Liver (tissue), 3 donors: Measurements from ENCODE around the gene RICTOR.

Source experiments
- CTCF ChIP-seq: fragments of 150-350 bp; IDR thresholded peaks from 2 replicates; pipeline ENCODE4 v1.5.1; 2017; ENCODE audit warnings: improper control_type of control experiment, low read depth, low read length; ENCODE audit not compliant: missing input control
- GABPA ChIP-seq, 2 donors: IDR thresholded peaks in 1 of 2; conservative IDR thresholded peaks in 1 of 2; 2 replicates each; pipeline ENCODE4 v1.6.1; 2016; ENCODE audit warnings: antibody characterized with exemption in 2 of 2, mild to moderate bottlenecking in 1 of 2, moderate library complexity in 1 of 2
- JUND ChIP-seq, 2 donors: IDR thresholded peaks; 2 replicates each; pipeline ENCODE4 v1.6.1; 2016; ENCODE audit warnings: antibody characterized with exemption in 2 of 2
- RAD21 ChIP-seq, 2 donors: IDR thresholded peaks; 2 replicates each; pipeline ENCODE4 v1.6.1; 2016; ENCODE audit warnings: antibody characterized with exemption in 2 of 2, mild to moderate bottlenecking in 2 of 2
- REST ChIP-seq: IDR thresholded peaks from 2 replicates; pipeline ENCODE4 v1.6.1; 2016; ENCODE audit warnings: antibody characterized with exemption, mild to moderate bottlenecking
- RXRA ChIP-seq, 2 donors: IDR thresholded peaks; 2 replicates each; pipeline ENCODE4 v1.6.1; 2017 to 2018; ENCODE audit warnings: antibody characterized with exemption in 2 of 2, mild to moderate bottlenecking in 1 of 2
- YY1 ChIP-seq: IDR thresholded peaks from 2 replicates; pipeline ENCODE4 v1.6.1; 2016; ENCODE audit warnings: antibody characterized with exemption, mild to moderate bottlenecking
- TF ChIP-seq, protein P1 (sequence below): IDR thresholded peaks from 2 replicates; pipeline ENCODE4 v1.6.1; 2016; ENCODE audit warnings: antibody characterized with exemption
- donor health status: healthy.
- donor health status: healthy.

GRCh38 chr5:39005566-39006232 lies 68.5 kb downstream of the RICTOR start:
- TF ChIP-seq CTCF (peak; percentile 36), GABPA (IDR thresholded peaks at IDR 0.05 in 1 of 2, conservative IDR thresholded peaks at IDR 0.05 in 1 of 2) (no peak), YY1 (no peak), RXRA (IDR thresholded peaks at IDR 0.05) (no peak), JUND (IDR thresholded peaks at IDR 0.05) (no peak), REST (no peak), RAD21 (IDR thresholded peaks at IDR 0.05) (peak; percentile 82 to 85)
- TF ChIP-seq, protein P1, sequence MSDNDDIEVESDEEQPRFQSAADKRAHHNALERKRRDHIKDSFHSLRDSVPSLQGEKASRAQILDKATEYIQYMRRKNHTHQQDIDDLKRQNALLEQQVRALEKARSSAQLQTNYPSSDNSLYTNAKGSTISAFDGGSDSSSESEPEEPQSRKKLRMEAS: no peak
